Measurements from ENCODE around the gene C17orf67.

Gene C17orf67

GRCh38 chr17:56823848-56824247 is 9.9 kb downstream of the C17orf67 start:
- Histone ChIP-seq H3K4me3 (ENCODE audit: low read length) (no peak overlapping the region), H4K20me1 (ENCODE audit: control insufficient read depth, insufficient read depth, low read depth, low read length) (no peaks in the 10 kb centered on the region), H3F3A (ENCODE audit: control insufficient read depth, insufficient read depth) (no peaks in the 10 kb centered on the region), H3K79me2 (ENCODE audit: control insufficient read depth, low read length) (no peaks in the 10 kb centered on the region), H3K9me2 (replicated peaks; ENCODE audit: control insufficient read depth, low read length) (no peaks in the 10 kb centered on the region), H3K36me3 (ENCODE audit: control insufficient read depth, low read length) (no peaks in the 10 kb centered on the region), H3K27me3 (ENCODE audit: control insufficient read depth, low read length) (no peaks in the 10 kb centered on the region), H3K4me1 (ENCODE audit: control insufficient read depth, low read length) (peaks cover 10% of the 10 kb centered on the region), H3K4me2 (ENCODE audit: low read length) (no peak overlapping the region), H3K9me3 (ENCODE audit: control insufficient read depth, insufficient read depth, low read length) (no peaks in the 10 kb centered on the region), H3K27ac (ENCODE audit: low read depth, low read length) (no peak overlapping the region)
- no peak for TF ChIP-seq CTCF (IDR thresholded peaks at IDR 0.05; ENCODE audit: low read depth, low read length, poor library complexity, severe bottlenecking)
- TF ChIP-seq EZH2phosphoT487 (IDR thresholded peaks at IDR 0.05; ENCODE audit: borderline replicate concordance, low read length): no peak

- H3K4me1 ChIP-seq (ENCODE audit: control insufficient read depth, low read length): peaks cover 10% of the 10 kb centered on the region
- no peak overlapping the region for H3K4me3 ChIP-seq (ENCODE audit: low read length)
- H4K20me1 ChIP-seq (ENCODE audit: control insufficient read depth, insufficient read depth, low read depth, low read length): no peaks in the 10 kb centered on the region
- no peaks in the 10 kb centered on the region for H3K9me2 ChIP-seq (replicated peaks; ENCODE audit: control insufficient read depth, low read length)
- H3K79me2 ChIP-seq (ENCODE audit: control insufficient read depth, low read length): no peaks in the 10 kb centered on the region
- no peaks in the 10 kb centered on the region for H3F3A ChIP-seq (ENCODE audit: control insufficient read depth, insufficient read depth)
- no peak overlapping the region for H3K27ac ChIP-seq (ENCODE audit: low read depth, low read length)
- no peaks in the 10 kb centered on the region for H3K36me3 ChIP-seq (ENCODE audit: control insufficient read depth, low read length)
- no peak for TF ChIP-seq CTCF (IDR thresholded peaks at IDR 0.05; ENCODE audit: low read depth, low read length, poor library complexity, severe bottlenecking)
- no peak for TF ChIP-seq EZH2phosphoT487 (IDR thresholded peaks at IDR 0.05; ENCODE audit: borderline replicate concordance, low read length)
- no peaks in the 10 kb centered on the region for H3K9me3 ChIP-seq (ENCODE audit: control insufficient read depth, insufficient read depth, low read length)
- no peaks in the 10 kb centered on the region for H3K27me3 ChIP-seq (ENCODE audit: control insufficient read depth, low read length)
- H3K4me2 ChIP-seq (ENCODE audit: low read length): no peak overlapping the region
These were observed 11.0 kb downstream of the C17orf67 start for GRCh38 chr17:56822725-56823124.

GRCh38 chr17:56821847-56822534 is 11.7 kb downstream of the C17orf67 start:
- no peaks in the 10 kb centered on the region for H3K9me2 ChIP-seq (replicated peaks; ENCODE audit: control insufficient read depth, low read length)
- TF ChIP-seq CTCF (IDR thresholded peaks at IDR 0.05; ENCODE audit: low read depth, low read length, poor library complexity, severe bottlenecking): no peak
- TF ChIP-seq EZH2phosphoT487 (IDR thresholded peaks at IDR 0.05; ENCODE audit: borderline replicate concordance, low read length): no peak
- peak overlapping the region; percentile 35 for H3K4me2 ChIP-seq (ENCODE audit: low read length)
- no peaks in the 10 kb centered on the region for H3K9me3 ChIP-seq (ENCODE audit: control insufficient read depth, insufficient read depth, low read length)
- peaks cover 10% of the 10 kb centered on the region for H3K4me1 ChIP-seq (ENCODE audit: control insufficient read depth, low read length)
- no peaks in the 10 kb centered on the region for H4K20me1 ChIP-seq (ENCODE audit: control insufficient read depth, insufficient read depth, low read depth, low read length)
- H3K79me2 ChIP-seq (ENCODE audit: control insufficient read depth, low read length): no peaks in the 10 kb centered on the region
- H3F3A ChIP-seq (ENCODE audit: control insufficient read depth, insufficient read depth): no peaks in the 10 kb centered on the region
- H3K36me3 ChIP-seq (ENCODE audit: control insufficient read depth, low read length): no peaks in the 10 kb centered on the region
- H3K4me3 ChIP-seq (ENCODE audit: low read length): no peak overlapping the region
- H3K27ac ChIP-seq (ENCODE audit: low read depth, low read length): no peak overlapping the region
- no peaks in the 10 kb centered on the region for H3K27me3 ChIP-seq (ENCODE audit: control insufficient read depth, low read length)

All from DOHH2 (cell line).